Measurements from ENCODE around the gene CD99L2. TPM values are rescaled to one million over a fixed set of nuclear protein-coding genes. Genes with fewer than 3 reads are reported as not detected.
A peak's percentile ranks its signal among the peaks of the same experiment; 100 is the strongest.

CD99L2 gene
- total RNA-seq, 1 donor from 2014 or later, result 33.2 TPM

- no peak for TF ChIP-seq CTCF (IDR thresholded peaks at IDR 0.05)
- Histone ChIP-seq H3K4me3 (no peak overlapping the region), H3K4me1 (no peaks in the 10 kb centered on the region), H3K36me3 (peaks cover 9% of the 10 kb centered on the region), H3K9me3 (no peaks in the 10 kb centered on the region), H3K27ac (no peak overlapping the region), H3K27me3 (ENCODE audit: low read depth) (no peaks in the 10 kb centered on the region)
- no peak for ATAC-seq
- intact Hi-C loops (cut with DNase I), result no loop called here
- no peak for DNase-seq
Measured at GRCh38 chrX:150769408-150769807, 129.1 kb downstream of the CD99L2 start.

GRCh38 chrX:150768580-150769190 lies 129.8 kb downstream of the CD99L2 start:
- Histone ChIP-seq H3K4me1 (no peaks in the 10 kb centered on the region), H3K9me3 (no peaks in the 10 kb centered on the region), H3K36me3 (peaks cover 9% of the 10 kb centered on the region), H3K27ac (no peak overlapping the region), H3K4me3 (no peak overlapping the region), H3K27me3 (ENCODE audit: low read depth) (no peaks in the 10 kb centered on the region)
- DNase-seq, result no peak
- no peak for ATAC-seq
- intact Hi-C loops (cut with DNase I), result no loop called here
- no peak for TF ChIP-seq CTCF (IDR thresholded peaks at IDR 0.05)

GRCh38 chrX:150768132-150768485 lies 130.4 kb downstream of the CD99L2 start:
- no peak for ATAC-seq
- Histone ChIP-seq H3K27me3 (ENCODE audit: low read depth) (no peaks in the 10 kb centered on the region), H3K4me3 (no peak overlapping the region), H3K27ac (no peak overlapping the region), H3K9me3 (no peaks in the 10 kb centered on the region), H3K4me1 (no peaks in the 10 kb centered on the region), H3K36me3 (peaks cover 9% of the 10 kb centered on the region)
- intact Hi-C loops (cut with DNase I), result no loop called here
- no peak for TF ChIP-seq CTCF (IDR thresholded peaks at IDR 0.05)
- no peak for DNase-seq

GRCh38 chrX:150767475-150768131 lies 130.9 kb downstream of the CD99L2 start:
- no peaks in the 10 kb centered on the region for H3K9me3 ChIP-seq
- DNase-seq, result no peak
- intact Hi-C loops (cut with DNase I), result no loop called here
- TF ChIP-seq CTCF (IDR thresholded peaks at IDR 0.05), result no peak
- H3K36me3 ChIP-seq, result peaks cover 9% of the 10 kb centered on the region
- no peaks in the 10 kb centered on the region for H3K4me1 ChIP-seq
- no peak overlapping the region for H3K4me3 ChIP-seq
- H3K27me3 ChIP-seq (ENCODE audit: low read depth), result no peaks in the 10 kb centered on the region
- no peak overlapping the region for H3K27ac ChIP-seq
- ATAC-seq, result peak; percentile 27 to 41

- DNase-seq (peak; percentile 49), ATAC-seq (peak in 1 of 2 donors; percentile 65)
- no peak overlapping the region for H3K27ac ChIP-seq
- H3K36me3 ChIP-seq, result peaks cover 9% of the 10 kb centered on the region
- intact Hi-C loops (cut with DNase I), result no loop called here
- TF ChIP-seq CTCF (IDR thresholded peaks at IDR 0.05), result no peak
- no peaks in the 10 kb centered on the region for H3K27me3 ChIP-seq (ENCODE audit: low read depth)
- no peaks in the 10 kb centered on the region for H3K4me1 ChIP-seq
- no peak overlapping the region for H3K4me3 ChIP-seq
- H3K9me3 ChIP-seq, result no peaks in the 10 kb centered on the region
Measured at GRCh38 chrX:150767045-150767395, 131.4 kb downstream of the CD99L2 start.

All from lower lobe of right lung (tissue), 2 donors.